GM19324 (cell line): ENCODE results near the gene KRTAP9-9.
"Not testable (repeated sequence)": the region's sequence is repeated elsewhere in the genome, so short reads cannot be mapped to it uniquely, and the experiment has no call there.

ENCODE experiments used
- ATAC-seq: cut with Tn5 transposase; IDR thresholded peaks from one replicate; pipeline ENCODE4 v1.9.1; 2021; ENCODE audit warnings: mild to moderate bottlenecking, moderate library complexity; ENCODE audit not compliant: unreplicated experiment, low FRiP score

Gene KRTAP9-9

DNA sequence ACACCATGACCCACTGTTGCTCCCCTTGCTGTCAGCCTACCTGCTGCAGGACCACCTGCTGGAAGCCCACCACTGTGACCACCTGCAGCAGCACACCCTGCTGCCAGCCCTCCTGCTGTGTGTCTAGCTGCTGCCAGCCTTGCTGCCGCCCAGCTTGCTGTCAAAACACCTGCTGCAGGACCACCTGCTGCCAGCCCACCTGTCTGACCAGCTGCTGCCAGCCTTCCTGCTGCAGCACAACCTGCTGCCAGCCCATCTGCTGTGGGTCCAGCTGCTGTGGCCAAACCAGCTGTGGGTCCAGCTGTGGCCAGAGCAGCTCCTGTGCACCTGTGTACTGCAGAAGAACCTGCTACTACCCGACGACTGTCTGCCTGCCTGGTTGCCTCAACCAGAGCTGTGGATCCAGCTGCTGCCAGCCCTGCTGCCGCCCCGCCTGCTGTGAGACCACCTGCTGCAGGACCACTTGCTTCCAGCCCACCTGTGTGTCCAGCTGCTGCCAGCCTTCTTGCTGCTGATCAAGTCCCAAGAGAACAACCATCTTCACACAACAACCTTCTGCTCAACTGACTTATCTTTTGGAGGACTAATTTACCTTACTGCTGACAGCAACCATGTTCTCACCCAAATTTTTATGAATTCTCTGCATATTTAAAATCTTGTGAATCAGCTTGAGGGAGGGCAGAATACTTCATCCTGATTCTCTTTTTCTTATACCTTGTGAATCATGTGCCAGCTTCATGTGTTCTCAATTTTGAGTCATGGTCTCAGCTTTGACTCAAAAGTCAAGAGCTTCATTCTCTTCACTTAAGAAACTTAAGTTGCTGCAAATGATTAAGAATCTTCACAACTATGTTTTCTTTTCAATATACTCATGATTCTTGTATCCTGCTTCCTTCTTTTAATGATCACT lies at the start of gene KRTAP9-9:
KRTAP9-9 (plus strand) TSS at position 4 of the 910 bp plus-strand sequence.
- ATAC-seq = not testable (repeated sequence)

DNA sequence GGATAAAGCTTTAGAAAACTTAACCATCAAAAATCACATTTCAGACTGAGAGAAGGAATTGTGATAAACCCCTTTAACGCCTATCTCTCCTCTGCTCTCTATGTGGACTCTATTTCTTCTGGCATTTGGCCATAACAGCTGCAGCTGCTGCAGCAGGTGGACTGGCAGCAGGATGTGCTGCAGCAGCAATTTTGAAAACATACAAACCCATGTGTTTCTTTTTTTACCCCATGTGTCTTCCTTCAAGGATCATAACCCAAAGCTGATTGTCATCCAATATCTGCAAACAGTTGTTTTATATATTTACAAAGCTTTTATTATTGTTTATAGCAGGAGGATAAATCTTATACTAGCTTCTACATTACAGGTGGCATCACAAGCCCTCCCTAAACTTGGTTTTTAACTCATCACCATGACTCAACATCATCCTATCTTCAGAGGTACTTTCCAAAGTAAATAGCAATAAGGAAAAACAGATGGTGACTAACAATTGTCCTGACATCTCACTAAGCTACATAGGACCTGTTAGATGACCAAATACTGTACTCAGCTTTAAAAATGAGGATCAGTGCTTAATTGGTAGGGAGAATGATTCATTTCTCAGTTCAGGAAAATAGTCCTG lies 43.2 kb upstream of the KRTAP9-9 start:
- no peak for ATAC-seq

GRCh38 chr17:41212524-41213169 lies 42.5 kb upstream of the KRTAP9-9 start:
- ATAC-seq = no peak

GRCh38 chr17:41215681-41216080 lies 39.5 kb upstream of the KRTAP9-9 start:
- no peak for ATAC-seq

GRCh38 chr17:41223821-41224220 lies 31.4 kb upstream of the KRTAP9-9 start:
- ATAC-seq = no peak

GRCh38 chr17:41226051-41226450 lies 29.1 kb upstream of the KRTAP9-9 start:
- no peak for ATAC-seq

DNA sequence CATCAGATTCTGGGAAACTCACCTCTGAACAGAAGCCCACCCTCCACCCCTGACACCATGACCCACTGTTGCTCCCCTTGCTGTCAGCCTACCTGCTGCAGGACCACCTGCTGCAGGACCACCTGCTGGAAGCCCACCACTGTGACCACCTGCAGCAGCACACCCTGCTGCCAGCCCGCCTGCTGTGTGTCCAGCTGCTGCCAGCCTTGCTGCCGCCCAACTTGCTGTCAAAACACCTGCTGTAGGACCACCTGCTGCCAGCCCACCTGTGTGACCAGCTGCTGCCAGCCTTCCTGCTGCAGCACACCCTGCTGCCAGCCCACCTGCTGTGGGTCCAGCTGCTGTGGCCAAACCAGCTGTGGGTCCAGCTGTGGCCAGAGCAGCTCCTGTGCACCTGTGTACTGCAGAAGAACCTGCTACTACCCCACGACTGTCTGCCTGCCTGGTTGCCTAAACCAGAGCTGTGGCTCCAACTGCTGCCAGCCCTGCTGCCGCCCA lies 28.5 kb upstream of the KRTAP9-9 start, which contains the start of gene KRTAP9-2:
KRTAP9-2 (plus strand) TSS at position 51 of the 498 bp plus-strand sequence; CDS start at position 58, 7 bp downstream.
- not testable (repeated sequence) for ATAC-seq

- no peak for ATAC-seq
These were observed 25.1 kb upstream of the KRTAP9-9 start for GRCh38 chr17:41230094-41230493.

GRCh38 chr17:41231731-41232130 lies 23.5 kb upstream of the KRTAP9-9 start:
- no peak for ATAC-seq

GRCh38 chr17:41232399-41233105 lies 22.6 kb upstream of the KRTAP9-9 start, which contains the start of gene KRTAP9-3:
KRTAP9-3 (plus strand) TSS chr17:41232449; CDS start chr17:41232502, 53 bp downstream.
- not testable (repeated sequence) for ATAC-seq

- not testable (repeated sequence) for ATAC-seq
These were observed 18.1 kb upstream of the KRTAP9-9 start for GRCh38 chr17:41237116-41237515.

GRCh38 chr17:41237949-41238437 lies 17.2 kb upstream of the KRTAP9-9 start, which contains the start of gene KRTAP9-8:
KRTAP9-8 (plus strand) TSS chr17:41237999; CDS start chr17:41238052, 53 bp downstream.
- not testable (repeated sequence) for ATAC-seq

- not testable (repeated sequence) for ATAC-seq
These were observed 8.0 kb upstream of the KRTAP9-9 start for GRCh38 chr17:41246995-41247787.

DNA sequence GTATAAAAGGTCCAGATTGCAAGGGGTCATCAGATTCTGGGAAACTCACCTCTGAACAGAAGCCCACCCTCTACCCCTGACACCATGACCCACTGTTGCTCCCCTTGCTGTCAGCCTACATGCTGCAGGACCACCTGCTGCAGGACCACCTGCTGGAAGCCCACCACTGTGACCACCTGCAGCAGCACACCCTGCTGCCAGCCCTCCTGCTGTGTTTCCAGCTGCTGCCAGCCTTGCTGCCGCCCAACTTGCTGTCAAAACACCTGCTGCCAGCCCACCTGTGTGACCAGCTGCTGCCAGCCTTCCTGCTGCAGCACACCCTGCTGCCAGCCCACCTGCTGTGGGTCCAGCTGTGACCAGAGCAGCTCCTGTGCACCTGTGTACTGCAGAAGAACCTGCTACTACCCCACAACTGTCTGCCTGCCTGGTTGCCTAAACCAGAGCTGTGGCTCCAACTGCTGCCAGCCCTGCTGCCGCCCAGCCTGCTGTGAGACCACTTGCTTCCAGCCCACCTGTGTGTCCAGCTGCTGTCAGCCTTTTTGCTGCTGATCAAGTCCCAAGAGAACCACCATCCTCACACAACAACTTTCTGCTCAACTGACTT lies 5.4 kb upstream of the KRTAP9-9 start, which contains the start of gene KRTAP9-4:
KRTAP9-4 (plus strand) TSS at position 51 of the 604 bp plus-strand sequence; CDS start at position 85, 34 bp downstream.
- not testable (repeated sequence) for ATAC-seq

- no peak for ATAC-seq
These were observed 3.9 kb upstream of the KRTAP9-9 start for GRCh38 chr17:41251261-41251660.

DNA sequence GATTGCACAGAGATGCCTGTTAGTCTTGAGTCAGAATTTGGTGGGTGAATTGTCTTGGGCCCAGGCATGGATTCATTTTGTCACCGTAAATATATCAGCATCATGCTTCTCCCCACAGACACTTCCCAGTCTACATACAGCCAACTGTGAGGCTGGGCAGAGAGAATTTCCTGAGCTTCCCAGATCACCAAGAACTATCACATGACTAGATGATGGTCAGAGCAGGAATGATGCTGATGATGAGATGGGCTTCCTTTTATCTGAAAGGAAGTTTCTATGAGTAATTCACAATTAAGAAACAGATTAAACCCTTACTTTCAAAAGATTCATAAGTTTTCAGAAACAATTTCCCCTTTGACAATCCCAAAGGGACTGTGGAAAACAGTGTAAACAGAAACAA lies 323 bp upstream of the KRTAP9-9 start:
- no peak for ATAC-seq

GRCh38 chr17:41256291-41256685 lies 1.1 kb downstream of the KRTAP9-9 start:
- ATAC-seq = no peak

GRCh38 chr17:41258406-41258805 lies 3.2 kb downstream of the KRTAP9-9 start:
- ATAC-seq = no peak
